Testis (tissue), 2 donors: Measurements from ENCODE around the gene FBXO3.

Source experiments
- POLR2A ChIP-seq: fragments of 450-650 bp; IDR thresholded peaks from one replicate; pipeline ENCODE4 v1.6.1; 2017; ENCODE audit warnings: antibody characterized with exemption, mild to moderate bottlenecking, moderate library complexity
- TF ChIP-seq, protein P1 (sequence below), 3 experiments: fragments of 450-650 bp in 2 of 3; fragments of 200-600 bp in 1 of 3; sonication (generic) in 1 of 3; IDR thresholded peaks; one replicate each; pipeline ENCODE4 v1.5.1; 2016 to 2019; ENCODE audit warnings: antibody characterized with exemption in 3 of 3, mild to moderate bottlenecking in 2 of 3, moderate library complexity in 1 of 3

DNA sequence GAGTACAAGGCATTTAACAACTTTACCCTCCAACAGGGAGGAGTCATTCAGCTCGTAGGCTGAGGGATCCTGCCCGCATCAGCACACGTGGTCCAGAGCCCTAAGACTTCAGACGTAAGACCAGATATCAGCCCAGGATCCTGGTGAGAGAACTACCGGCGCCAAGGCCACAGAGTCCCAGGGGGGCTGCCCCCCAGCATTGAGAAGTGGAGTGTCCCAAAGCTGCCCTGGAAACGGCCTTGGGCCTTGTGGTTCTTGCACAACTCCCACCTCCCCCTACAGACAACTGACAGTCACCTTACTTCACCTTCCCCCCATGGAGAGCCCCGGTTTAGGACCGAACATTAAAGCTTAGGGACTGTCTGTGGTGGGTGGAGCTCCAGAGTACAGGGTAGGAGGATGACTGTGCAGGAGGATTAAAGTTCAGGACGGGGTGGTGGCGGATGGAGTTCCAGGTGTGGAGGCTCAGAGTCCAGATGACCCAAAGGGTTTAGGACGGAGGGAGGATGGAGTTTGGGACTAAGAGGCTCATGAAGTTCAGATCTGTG, 74.7 kb downstream of the FBXO3 start:
- TF ChIP-seq, protein P1, sequence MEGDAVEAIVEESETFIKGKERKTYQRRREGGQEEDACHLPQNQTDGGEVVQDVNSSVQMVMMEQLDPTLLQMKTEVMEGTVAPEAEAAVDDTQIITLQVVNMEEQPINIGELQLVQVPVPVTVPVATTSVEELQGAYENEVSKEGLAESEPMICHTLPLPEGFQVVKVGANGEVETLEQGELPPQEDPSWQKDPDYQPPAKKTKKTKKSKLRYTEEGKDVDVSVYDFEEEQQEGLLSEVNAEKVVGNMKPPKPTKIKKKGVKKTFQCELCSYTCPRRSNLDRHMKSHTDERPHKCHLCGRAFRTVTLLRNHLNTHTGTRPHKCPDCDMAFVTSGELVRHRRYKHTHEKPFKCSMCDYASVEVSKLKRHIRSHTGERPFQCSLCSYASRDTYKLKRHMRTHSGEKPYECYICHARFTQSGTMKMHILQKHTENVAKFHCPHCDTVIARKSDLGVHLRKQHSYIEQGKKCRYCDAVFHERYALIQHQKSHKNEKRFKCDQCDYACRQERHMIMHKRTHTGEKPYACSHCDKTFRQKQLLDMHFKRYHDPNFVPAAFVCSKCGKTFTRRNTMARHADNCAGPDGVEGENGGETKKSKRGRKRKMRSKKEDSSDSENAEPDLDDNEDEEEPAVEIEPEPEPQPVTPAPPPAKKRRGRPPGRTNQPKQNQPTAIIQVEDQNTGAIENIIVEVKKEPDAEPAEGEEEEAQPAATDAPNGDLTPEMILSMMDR (IDR thresholded peaks at IDR 0.05): no peak
- TF ChIP-seq POLR2A: no peak
